DMS79 (cell line): ENCODE results near the gene RAB27A.

Experiments used
- DNase-seq: peaks from one replicate; lab custom pipeline; 2025; lab: John Stamatoyannopoulos, UW

RAB27A gene

DNA sequence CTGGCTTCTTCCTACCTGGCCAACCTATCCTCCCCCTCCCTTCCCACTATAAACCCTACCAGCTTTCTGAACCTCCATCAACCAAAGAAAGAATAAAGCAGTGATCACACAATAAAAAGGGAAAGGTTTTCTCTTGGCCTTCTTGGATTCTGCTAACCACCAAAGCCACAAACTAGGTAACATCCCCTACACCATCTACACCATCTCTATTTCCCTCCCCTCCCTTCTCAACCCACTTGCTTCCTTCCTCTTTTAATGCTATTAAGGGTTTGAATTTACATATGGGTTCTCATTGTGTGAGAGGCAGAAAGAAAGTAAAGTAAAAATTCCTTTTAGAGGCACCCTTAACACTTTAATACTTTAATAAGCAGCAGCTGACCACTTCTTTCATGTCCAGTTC is 67.0 kb downstream of the RAB27A start:
- no peak for DNase-seq

DNA sequence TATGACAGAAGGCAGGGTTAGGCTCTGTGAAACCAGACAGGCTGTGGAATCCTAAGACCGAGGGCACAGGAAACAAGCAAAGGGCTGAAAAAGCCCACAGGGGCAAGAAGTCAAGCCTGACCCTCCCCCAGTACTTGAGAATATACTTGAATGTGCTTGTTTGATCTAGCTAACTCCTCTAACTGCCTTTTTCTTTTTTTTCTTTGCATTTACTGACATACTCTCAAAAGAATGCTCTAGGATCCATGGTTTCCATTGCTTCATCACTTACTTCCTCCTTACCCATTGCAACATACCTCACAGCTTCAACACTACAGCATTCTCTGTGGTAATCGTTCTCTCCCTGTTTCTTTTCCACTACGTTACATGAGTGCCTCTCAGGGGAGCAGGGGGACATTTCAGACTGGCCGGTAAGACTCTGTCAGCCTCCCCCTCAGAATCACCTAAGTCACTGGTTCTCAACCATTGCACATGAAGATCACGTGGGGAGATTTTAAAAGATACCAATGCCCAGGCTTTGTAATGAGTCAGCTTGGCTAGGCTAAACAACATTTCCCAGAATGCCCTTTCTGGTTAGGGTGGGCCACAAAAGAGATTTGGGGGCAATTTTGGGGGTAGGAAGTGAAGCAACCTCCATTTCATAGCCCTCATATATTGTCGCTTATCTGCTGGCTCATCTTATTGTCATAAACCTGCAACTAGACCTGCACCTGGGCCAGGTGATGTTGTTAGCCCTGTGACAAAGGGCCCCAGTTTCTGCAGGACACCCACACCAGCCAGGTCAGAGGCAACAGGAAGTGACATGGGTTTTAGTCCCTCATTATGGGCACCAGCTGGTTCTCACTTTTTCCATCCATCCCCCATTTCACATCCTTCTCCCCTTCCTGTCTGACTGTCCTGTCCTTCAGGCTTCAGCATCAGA is 68.3 kb downstream of the RAB27A start:
- DNase-seq: no peak

DNA sequence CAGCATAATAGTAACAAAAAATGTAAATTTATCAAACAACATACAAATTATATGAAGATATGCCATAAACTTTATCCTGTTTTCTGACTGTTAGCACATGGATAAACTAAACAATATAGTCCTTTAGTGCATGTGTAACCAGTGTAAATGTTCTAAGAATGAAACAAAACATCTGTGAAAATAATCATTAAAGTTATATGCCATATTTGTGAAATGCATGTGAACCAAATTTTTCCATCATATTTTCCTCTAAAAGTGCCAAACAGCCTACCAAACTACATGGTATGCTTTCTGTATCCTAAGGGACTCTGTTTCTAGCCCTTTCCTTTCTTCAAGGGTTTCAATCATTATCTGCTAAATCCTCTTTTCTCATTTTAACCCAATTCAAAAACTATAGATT is 69.0 kb downstream of the RAB27A start:
- no peak for DNase-seq

DNA sequence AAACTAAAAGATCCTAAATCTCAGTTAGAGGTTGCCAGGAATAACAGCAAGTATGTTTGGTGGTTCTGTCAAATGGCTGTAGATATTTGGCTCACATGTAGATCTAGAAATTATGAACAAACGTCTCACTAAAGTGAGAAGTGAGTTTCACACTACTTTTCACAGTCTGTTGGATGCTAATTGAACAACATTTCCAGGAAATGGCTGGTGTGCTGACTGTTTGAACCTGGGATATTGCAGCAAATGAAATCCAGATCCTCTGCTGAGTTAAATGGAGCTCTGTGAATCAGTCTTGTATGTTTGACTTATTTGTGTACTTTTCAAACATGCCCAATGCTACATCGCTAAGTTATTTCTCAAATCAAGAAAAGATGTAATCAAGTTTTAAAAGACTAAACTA is 71.6 kb downstream of the RAB27A start:
- DNase-seq: no peak

DNA sequence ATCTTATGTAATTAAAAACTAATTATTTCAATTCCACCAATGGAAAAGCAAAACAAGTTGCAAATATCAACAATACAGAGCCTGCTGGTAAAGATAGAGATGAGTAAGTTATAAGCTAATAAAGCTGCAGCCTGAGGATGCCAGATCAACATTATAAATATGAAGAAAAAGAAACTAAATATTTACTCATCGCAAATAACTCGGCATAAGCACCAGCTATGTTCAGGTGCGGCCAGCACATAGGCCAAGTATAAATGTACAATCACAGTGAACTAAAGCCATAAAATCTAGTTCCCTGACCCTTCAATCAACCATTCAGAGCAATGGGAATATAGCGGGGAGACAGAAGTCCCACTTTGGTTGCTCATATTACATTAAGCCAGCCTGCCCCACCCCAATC is 85.1 kb downstream of the RAB27A start:
- no peak for DNase-seq

DNA sequence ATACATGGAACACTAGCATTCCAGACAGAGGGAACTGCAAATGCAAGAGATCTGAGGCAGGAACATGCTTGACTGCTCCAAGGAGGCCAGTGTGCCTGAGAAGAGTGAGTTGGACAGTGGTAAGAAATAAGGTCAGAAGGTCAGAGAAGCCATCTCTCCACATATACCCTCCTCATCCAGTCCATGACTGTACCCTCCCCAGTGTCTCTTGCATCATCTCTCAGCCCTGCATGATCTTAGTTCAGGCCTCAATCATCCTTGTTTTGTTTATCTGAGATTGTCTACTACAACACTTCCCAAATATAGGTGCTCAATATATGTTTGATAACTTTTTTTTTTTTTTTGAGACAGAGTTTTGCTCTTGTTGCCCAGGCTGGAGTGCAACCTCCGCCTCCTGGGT is 87.4 kb downstream of the RAB27A start:
- no peak for DNase-seq

DNA sequence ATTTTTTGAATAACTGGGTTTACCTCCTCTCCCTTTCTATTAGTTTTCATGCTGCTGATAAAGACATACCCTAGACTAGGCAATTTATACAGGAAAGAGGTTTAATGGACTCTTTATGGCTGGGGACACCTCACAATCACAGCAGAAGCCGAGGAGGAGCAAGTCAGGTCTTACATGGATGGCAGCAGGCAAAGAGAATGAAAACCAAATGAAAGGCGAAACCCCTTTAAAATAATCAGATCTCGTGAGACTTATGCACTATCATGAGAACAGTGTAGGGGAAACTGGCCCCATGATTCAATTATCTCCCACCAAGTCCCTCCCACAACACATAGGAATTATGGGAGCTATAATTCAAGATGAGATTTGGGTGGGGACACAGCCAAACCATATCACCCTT is 90.9 kb downstream of the RAB27A start:
- DNase-seq: no peak

DNA sequence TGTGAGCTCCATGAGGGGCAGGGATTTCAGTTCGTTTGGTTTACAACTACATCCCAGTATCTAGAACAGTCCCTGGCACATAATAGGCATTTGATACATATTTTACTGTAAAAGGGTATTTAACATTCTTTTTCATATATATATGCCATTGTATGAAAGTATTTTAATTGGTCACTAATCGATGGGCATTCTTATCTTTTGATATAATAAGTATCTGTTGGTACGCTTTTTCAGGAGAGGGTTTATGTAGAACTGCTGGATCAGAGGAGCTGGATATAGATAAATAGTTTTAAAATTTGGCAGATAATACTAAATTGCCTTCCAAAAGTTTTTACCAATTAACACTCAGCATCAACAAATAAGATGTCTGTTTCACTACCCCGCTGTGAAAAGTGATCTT is 91.9 kb downstream of the RAB27A start:
- no peak for DNase-seq

DNA sequence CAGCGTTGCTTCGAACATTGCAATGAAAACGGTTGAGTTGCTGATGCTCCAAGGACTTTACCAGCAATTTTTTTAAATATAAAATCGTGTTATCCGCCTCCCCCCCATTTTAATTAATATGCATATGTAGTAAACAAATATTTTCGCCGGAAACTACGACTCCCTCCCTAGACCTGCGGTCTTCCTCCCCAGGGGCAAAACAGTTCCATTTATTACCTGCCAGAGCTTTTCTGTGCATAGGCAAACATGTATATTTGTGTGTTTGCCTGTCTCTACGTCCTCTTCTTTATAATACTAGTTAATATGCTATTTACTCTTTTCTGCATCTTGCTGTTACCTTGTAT is 92.3 kb downstream of the RAB27A start:
- DNase-seq: no peak

DNA sequence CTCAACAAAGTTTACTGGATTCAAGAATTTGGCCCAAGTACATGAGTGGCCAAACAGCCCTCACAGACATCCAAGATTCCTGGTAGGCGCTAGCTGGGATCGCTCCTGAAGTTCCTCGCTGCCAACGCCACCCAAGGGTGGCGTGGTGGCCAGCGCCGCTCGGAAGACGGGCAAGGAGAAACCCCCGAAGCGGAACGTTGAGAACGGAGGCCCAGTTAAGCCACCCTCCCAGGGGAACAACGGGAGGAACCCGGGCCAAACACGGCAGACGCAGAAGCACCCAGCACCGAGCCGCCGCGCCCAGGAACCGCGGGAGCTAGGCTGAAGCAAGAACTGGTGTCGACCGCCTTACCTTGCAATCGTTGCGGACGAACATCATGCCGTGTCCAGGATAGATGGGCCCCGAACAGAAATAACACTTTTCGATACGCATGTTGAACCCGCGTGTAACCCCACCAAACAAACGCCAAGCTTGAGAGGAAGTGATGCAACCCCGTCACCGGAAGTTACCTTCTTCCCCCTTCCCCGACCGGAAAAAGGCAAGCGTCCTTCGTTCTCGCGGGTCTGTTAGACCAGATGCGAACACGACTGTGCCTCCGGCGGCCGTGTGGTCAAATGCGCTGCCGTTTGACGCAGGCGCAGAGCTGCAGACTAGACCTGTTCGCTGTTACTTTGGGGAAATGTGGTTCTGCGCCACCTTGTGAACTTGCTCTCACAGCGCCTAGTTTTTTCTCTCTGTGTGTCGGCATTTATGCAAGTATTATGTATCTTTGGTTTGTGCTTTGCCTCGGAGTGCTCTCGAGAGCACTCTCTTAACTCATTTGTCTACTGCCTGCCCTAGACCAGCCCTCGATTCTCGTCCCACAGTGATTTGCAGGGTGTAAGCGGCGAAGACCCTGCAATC is 92.9 kb downstream of the RAB27A start, which contains the start of gene RSL24D1:
RSL24D1 (minus strand) TSS at position 484 of the 904 bp plus-strand sequence; CDS start at position 433, 51 bp downstream.
- DNase-seq: peak; percentile 87

DNA sequence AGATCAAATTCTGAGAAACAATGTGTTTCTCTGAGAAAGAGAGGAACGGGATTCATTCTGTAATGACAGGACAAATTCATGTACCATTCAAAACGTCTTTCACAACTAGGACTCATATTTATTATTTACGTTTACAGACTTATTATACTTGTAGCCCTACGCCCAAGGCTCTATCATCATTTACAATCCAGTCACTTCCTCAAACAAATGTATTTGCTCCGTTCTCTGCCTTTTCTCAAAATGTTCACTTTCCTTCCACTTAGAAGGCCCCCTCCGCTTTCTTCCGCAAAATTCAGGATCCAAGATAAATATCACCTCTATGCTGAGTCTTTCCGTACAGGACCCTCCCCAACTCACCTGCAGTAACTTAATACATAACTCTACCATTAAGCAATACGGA is 93.6 kb downstream of the RAB27A start:
- DNase-seq: no peak

DNA sequence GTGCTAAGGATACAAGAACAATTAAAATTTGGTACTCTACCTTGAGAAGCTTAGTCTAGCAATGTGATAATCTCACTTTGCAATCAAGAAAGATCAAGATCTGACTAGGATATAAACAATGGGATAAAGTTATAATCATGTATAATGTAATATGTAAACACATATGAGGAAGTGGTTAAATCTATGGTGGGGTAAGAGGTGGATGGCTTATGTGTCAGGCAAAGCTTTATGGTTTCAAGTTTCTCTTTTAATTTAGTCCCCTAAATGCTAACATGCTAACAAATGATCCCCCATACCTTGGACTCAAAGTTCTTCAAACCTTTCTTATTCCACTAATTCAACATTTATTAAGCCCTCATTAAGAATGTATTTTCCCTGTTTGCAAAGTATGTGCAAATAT is 95.4 kb downstream of the RAB27A start:
- no peak for DNase-seq

DNA sequence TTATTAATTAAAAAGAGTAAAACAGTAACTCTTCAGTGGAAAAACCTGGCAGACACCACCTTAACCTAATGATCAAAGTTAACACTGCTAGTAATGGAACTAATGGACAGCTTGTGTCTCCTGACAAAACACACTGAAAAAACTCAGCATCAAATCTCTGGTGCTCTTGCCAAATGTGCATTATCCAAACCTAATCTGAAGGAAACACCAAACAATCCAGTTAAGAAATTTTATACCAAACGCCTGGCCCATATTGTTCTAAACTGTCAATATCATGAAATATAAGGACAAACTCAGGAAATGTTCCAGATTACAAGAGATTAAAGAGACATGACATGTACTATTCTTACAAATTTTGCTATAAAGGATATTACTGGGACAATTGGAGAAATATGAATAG is 103.3 kb downstream of the RAB27A start:
- DNase-seq: no peak

DNA sequence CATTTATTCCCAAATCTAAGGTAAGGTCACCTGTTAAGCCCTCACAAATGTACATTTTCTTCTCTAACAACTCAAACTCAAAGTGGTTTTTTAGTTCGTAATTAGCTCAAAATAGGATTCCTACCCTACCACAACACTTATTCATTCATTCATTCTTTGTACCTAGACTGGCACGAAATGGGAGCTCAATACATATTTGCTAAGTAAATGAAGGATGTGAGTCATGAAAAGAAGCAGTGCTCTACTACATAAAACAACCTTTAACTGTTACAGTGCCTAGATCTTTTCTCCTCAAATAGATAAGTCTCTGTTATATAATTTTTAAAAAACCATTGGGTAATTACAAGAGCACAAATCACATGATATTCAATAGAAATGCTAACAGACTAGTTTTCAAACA is 105.9 kb downstream of the RAB27A start:
- no peak for DNase-seq

DNA sequence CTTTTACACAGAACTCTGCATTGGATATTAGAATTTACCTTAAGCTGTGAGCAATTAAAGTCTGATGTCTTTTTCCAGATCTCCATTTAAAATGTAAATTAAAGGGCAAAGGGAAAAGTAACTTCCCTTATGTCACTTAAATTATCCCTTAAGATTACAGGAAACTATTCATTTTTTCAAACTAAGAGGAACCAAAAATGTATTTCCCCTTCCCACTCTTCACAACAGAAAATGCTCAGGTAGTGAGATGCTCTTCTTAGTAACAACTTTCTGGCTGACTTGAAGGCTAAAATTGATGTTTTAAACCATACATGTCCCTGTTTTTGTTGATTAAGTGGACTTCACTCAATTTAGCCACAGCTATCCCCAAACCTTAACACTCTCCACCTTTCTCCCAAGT is 110.5 kb downstream of the RAB27A start:
- no peak for DNase-seq

DNA sequence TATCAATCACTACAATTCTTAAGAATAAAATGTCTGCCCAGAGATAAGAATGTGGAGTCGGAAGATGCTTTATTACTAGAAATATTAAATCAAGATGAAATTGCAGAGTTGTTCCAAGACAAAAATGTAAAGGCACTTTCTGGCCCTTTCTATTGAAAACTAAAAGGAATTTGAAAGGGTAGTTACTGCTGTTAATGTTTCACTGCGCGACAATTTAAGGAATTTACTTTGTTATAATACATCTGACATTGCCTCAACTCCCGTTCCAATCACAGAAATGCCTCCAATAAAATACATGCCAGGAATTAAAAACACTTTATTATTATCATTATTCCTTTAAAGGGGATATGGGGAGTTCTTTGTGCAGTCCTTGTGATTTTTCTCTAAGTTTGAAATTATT is 119.3 kb downstream of the RAB27A start:
- no peak for DNase-seq

DNA sequence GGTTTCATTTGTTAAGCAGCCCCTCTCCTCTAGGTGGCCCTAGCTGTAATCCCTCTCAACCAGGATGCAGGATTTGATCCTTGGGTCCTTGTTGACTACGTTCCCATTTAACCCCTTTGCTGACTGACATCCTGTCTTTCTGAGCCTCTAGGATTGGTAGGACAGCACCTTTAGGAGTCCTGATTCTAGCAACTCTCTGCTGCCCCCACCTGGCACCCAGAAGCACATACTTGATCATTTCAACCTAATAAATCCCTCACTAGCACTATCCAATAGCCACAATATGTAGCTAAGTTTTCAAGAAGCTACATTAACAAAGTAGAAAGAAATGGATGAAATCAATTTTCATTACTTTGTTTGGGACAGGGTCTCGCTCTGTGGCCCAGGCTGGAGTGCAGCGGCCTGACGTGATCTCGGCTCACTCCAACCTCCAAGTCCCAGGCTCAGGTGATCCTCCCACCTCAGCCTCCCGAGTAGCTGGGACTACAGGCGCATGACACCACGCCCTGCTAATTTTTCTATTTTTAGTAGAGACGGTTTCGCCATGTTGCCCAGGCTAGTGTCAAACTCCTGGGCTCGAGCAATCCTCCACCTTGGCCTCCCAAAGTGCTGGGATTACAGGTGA is 121.2 kb downstream of the RAB27A start:
- no peak for DNase-seq

DNA sequence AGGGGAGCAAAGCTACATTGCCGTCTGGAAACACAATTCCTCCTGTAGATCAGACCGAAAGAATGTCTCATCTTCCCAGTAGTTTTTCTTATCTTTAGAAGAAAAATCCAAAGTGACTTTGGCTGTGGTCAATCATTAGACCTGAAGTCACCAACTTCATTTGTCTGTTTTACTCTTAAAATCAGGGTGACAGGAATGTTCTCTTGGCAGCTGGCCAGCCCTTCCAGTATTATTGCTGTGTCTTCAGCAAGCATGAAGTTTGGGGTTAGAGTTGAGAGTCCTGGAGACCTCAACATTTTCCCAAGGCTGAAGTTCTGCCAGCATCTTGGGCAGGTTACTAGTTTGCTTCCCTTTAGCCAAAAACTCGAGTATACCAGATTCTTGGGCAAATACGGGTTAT is 125.3 kb downstream of the RAB27A start:
- no peak for DNase-seq
